PC-9 (cell line): Measurements from ENCODE around the gene KIAA0232.

Experiments used
- CTCF ChIP-seq: fragments of 200-600 bp; sonication (generic); conservative IDR thresholded peaks from 2 replicates; pipeline ENCODE4 v1.6.1; 2017; ENCODE audit warnings: mixed run types, antibody characterized with exemption, mild to moderate bottlenecking, moderate library complexity
- EZH2 ChIP-seq: fragments of 200-600 bp; sonication (generic); IDR thresholded peaks from 2 replicates; pipeline ENCODE4 v1.8.0; 2017; ENCODE audit warnings: antibody characterized with exemption, low read depth

GRCh38 chr4:6929339-6929811, 146.8 kb downstream of the KIAA0232 start:
- TF ChIP-seq CTCF (no peak), EZH2 (no peak)
